WI38 (cell line): ENCODE data around the gene ADAM20.
"Not testable (repeated sequence)": the region's sequence is repeated elsewhere in the genome, so short reads cannot be mapped to it uniquely, and the experiment has no call there.

Source experiments
- H3K4me3 ChIP-seq: 2 replicates; pipeline ENCODE4 v1.5.1; 2011; ENCODE audit warnings: low read depth, mild to moderate bottlenecking, control low read depth, low read length
- TF ChIP-seq, protein P1 (sequence below): IDR thresholded peaks from 2 replicates; pipeline ENCODE4 v1.5.1; 2012; ENCODE audit warnings: low read depth, mild to moderate bottlenecking, control low read depth, low read length

Gene ADAM20

DNA sequence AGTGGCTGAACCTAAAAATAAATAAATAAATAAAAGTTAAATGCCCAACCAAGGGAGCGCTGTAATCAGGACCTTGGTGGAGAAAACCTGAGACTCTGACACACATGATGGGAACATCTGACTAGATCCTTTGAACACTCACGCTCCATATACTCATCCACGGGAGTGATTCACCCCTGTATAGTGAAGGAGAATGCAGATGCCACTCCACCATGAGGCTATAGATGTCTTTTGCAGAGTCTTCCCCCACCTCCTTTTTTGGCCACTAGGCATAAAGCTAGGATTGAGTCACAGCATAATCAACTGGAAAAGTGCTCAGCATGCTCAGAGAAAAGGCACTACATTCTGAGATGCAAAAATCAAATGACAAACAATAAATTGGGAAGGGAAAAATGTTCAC is 19.0 kb downstream of the ADAM20 start:
- H3K4me3 ChIP-seq = no peak overlapping the region
- TF ChIP-seq, protein P1, sequence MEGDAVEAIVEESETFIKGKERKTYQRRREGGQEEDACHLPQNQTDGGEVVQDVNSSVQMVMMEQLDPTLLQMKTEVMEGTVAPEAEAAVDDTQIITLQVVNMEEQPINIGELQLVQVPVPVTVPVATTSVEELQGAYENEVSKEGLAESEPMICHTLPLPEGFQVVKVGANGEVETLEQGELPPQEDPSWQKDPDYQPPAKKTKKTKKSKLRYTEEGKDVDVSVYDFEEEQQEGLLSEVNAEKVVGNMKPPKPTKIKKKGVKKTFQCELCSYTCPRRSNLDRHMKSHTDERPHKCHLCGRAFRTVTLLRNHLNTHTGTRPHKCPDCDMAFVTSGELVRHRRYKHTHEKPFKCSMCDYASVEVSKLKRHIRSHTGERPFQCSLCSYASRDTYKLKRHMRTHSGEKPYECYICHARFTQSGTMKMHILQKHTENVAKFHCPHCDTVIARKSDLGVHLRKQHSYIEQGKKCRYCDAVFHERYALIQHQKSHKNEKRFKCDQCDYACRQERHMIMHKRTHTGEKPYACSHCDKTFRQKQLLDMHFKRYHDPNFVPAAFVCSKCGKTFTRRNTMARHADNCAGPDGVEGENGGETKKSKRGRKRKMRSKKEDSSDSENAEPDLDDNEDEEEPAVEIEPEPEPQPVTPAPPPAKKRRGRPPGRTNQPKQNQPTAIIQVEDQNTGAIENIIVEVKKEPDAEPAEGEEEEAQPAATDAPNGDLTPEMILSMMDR = no peak

DNA sequence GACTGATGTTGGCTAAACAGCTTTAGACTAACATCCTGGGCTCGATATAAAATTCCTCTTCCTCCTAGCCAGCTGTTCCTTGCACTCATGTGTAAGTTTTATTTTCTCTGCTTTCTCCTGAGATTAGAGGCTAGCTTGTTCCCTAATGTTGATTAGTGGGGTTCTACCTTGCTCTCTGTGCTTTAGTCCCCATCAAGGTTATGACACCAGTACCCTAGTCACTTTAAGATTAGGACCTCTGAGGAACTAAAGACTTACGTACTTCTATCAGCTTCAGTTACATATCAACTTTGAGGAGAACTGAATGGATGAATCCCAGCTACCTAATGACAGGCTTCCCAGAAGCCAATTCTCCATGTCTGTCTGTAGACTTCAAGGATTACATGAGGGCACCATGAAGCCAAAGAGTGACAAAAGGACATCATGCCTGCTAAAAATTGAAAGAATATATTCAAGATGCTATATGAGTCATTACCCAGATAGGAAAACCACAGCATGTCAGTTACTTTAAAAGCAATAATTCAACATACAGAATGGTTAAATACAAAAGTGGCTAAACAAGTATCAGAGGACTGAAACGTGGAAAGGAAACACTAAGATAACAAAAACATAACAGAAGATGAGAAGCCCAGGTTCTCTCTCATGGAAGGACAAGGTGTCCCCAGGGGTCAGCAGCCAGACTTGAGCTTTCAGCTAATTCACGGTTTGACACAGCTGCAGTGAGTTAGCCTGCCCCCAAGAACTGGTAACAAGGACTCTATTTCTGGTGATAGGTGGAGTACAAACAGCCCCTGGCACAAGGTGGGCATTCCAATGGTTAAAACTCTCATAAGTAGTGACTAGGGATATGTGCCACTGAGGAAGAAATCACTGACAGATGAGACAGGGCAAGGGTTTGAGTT is 20.4 kb downstream of the ADAM20 start:
- no peak overlapping the region for H3K4me3 ChIP-seq
- TF ChIP-seq, protein P1 = no peak

DNA sequence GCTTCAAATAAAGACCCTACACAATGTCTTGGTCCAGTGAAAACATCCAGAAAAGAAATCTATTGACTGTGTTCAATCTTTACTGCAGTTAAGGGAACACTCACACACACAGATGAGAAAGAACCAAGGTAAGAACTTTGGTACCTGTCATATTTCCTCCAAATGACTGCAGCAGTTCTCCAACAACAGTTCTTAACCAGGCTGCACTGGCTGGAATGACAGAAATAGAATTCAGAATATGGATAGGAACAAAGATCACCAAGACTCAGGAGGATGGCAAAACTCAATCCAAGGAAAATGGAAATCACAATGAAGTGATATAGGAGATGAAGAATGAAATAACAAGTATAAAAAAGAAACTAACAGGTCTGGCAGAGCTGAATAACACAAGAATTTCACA is 36.6 kb downstream of the ADAM20 start:
- TF ChIP-seq, protein P1 = no peak
- H3K4me3 ChIP-seq = no peak overlapping the region

DNA sequence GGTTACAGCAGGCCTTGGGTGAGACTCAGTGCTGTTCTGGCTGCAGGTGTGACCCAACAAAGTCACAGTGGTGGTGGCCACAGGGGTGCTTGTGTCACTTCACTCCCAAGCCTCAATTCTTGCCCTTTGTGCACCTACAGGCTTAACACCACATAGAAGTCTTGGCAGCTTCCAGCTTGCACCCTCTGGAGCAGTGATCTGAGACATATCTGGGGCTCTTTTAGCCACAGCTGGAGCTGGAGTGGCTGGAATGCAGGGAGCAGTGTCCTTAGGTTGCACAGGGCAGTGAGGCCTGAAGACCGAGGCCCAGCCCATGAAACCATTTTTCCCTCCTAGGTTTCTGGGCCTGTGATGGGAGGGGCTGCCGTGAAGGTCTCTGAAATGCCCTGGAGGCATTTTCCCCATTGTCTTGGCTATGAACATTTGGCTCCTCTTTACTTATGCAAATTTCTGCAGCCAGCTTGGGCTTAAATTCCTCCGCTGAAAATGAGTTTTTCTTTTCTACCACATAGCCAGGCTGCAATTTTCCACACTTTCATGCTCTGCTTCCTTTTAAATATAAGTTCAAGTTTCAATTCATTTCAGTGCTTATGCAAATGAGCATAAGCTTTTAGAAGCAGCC is 45.1 kb downstream of the ADAM20 start:
- TF ChIP-seq, protein P1 = no peak
- no peak overlapping the region for H3K4me3 ChIP-seq

DNA sequence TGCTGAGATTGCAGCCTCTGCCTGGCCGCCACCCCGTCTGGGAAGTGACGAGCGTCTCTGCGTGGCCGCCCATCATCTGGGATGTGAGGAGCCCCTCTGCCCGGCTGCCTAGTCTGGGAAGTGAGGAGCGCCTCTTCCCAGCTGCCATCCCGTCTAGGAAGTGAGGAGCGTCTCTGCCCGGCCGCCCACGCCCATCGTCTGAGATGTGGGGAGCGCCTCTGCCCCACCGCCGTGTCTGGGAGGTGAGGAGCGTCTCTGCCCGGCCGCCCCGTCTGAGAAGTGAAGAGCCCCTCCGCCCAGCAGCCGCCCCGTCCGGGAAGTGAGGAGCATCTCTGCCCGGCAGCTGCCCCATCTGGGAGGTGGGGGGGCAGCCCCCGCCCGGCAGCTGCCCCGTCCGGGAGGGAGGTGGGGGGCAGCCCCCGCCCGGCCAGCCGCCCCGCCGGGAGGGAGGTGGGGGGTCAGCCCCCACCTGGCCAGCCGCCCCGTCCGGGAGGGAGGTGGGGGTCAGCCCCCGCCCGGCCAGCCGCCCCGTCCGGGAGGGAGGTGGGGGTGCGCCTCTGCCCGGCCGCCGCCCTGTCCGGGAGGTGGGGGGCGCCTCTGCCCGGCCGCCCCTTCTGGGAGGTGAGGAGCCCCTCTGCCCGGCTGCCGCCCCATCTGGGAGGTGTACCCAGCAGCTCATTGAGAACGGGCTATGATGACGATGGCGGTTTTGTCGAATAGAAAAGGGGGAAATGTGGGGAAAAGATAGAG is 57.3 kb downstream of the ADAM20 start:
- not testable (repeated sequence) for H3K4me3 ChIP-seq

DNA sequence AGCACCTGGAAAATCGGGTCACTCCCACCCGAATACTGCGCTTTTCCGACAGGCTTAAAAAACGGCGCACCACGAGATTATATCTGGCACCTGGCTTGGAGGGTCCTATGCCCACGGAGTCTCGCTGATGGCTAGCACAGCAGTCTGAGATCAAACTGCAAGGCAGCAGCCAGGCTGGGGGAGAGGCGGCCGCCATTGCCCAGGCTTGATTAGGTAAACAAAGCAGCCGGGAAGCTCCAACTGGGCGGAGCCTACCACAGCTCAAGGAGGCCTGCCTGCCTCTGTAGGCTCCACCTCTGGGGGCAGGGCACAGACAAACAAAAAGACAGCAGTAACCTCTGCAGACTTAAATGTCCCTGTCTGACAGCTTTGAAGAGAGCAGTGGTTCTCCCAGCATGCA is 59.3 kb downstream of the ADAM20 start:
- H3K4me3 ChIP-seq = not testable (repeated sequence)

DNA sequence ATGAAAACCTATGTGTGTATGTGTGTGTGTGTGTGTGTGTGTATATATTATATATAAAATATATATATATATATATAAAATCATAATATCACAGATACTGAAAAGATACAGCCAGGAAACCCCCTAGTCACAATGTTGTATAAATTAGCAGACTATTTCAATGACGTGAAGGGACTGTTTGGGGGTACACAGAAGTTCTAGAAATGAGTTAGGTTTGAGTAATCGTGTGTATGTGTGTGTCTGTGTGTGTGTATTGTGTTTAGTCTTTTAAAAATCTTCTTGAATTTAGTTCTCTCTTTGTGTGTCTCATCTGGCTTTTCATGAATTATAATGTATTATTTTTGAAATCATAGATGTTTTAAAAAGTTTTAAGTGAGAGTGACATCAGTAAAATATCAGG is 61.0 kb downstream of the ADAM20 start:
- TF ChIP-seq, protein P1 = no peak
- H3K4me3 ChIP-seq = no peak overlapping the region
